Measurements from ENCODE around the gene SET.

The SET gene

GRCh38 chr9:128727640-128728248, 38.7 kb downstream of the SET start:
- Histone ChIP-seq H3K27me3 (no peaks in the 10 kb centered on the region), H3K36me3 (no peaks in the 10 kb centered on the region), H3K9me3 (no peaks in the 10 kb centered on the region), H3K4me1 (no peaks in the 10 kb centered on the region), H3K4me3 (ENCODE audit: low read depth, low read length) (no peak overlapping the region)
- TF ChIP-seq, protein P1, sequence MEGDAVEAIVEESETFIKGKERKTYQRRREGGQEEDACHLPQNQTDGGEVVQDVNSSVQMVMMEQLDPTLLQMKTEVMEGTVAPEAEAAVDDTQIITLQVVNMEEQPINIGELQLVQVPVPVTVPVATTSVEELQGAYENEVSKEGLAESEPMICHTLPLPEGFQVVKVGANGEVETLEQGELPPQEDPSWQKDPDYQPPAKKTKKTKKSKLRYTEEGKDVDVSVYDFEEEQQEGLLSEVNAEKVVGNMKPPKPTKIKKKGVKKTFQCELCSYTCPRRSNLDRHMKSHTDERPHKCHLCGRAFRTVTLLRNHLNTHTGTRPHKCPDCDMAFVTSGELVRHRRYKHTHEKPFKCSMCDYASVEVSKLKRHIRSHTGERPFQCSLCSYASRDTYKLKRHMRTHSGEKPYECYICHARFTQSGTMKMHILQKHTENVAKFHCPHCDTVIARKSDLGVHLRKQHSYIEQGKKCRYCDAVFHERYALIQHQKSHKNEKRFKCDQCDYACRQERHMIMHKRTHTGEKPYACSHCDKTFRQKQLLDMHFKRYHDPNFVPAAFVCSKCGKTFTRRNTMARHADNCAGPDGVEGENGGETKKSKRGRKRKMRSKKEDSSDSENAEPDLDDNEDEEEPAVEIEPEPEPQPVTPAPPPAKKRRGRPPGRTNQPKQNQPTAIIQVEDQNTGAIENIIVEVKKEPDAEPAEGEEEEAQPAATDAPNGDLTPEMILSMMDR (IDR thresholded peaks at IDR 0.05; ENCODE audit: low read depth, low read length) = no peak
- DNase-seq = no peak

- no peak for DNase-seq
- no peak overlapping the region for H3K4me3 ChIP-seq (ENCODE audit: low read depth, low read length)
- H3K36me3 ChIP-seq = no peaks in the 10 kb centered on the region
- H3K27me3 ChIP-seq = no peaks in the 10 kb centered on the region
- no peaks in the 10 kb centered on the region for H3K4me1 ChIP-seq
- TF ChIP-seq, protein P1 (IDR thresholded peaks at IDR 0.05; ENCODE audit: low read depth, low read length) = no peak
- H3K9me3 ChIP-seq = no peaks in the 10 kb centered on the region
Observed at GRCh38 chr9:128728298-128728697, 39.3 kb downstream of the SET start.

- Histone ChIP-seq H3K27me3 (no peaks in the 10 kb centered on the region), H3K4me1 (no peaks in the 10 kb centered on the region), H3K9me3 (no peaks in the 10 kb centered on the region), H3K4me3 (ENCODE audit: low read depth, low read length) (no peak overlapping the region), H3K36me3 (no peaks in the 10 kb centered on the region)
- DNase-seq = no peak
- TF ChIP-seq, protein P1 (IDR thresholded peaks at IDR 0.05; ENCODE audit: low read depth, low read length) = no peak
Observed at GRCh38 chr9:128729302-128729701, 40.3 kb downstream of the SET start.

DNA sequence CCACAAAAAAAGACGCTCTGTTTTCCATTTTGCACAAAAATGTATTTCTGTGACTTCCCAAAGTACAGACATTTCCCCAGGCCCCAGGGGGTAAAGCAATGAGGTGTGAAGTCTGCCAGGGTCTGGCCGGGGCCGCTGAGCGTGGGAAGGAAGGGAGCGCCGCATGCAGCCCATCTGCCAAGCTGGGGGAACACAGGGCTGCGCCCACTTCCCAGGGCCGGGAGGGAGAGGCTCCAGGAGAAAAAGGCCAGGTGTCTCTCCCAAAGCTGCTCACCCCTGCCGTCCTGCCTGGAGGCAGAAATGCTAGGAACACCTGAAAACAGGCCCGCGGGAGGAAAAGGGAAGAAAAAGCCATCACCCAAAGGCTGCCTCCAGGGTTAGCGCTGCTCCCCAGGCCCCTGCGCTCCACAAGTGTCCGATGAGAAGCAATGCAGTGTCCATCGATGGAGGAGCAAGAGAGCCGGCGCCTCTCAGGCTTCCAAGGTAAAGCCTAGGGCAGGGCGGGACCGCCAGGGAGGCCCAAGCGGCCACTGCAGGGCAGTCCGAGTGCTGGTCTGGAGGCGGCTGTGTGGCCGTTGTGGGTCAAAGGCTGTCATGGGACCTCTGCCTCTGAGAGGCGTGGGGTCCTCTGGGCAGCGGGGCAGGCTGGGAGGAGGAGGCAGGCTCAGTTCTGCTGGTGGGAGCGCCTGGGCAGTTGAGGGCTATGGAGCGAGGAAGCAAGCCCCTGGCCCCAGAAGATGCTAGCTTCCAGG, 40.9 kb downstream of the SET start:
- DNase-seq = no peak
- H3K36me3 ChIP-seq = no peaks in the 10 kb centered on the region
- H3K9me3 ChIP-seq = no peaks in the 10 kb centered on the region
- H3K4me3 ChIP-seq (ENCODE audit: low read depth, low read length) = no peak overlapping the region
- TF ChIP-seq, protein P1 (IDR thresholded peaks at IDR 0.05; ENCODE audit: low read depth, low read length) = no peak
- peaks cover under 1% of the 10 kb centered on the region; the same call in 1 of the 2 replicates for H3K4me1 ChIP-seq
- H3K27me3 ChIP-seq = no peaks in the 10 kb centered on the region

DNA sequence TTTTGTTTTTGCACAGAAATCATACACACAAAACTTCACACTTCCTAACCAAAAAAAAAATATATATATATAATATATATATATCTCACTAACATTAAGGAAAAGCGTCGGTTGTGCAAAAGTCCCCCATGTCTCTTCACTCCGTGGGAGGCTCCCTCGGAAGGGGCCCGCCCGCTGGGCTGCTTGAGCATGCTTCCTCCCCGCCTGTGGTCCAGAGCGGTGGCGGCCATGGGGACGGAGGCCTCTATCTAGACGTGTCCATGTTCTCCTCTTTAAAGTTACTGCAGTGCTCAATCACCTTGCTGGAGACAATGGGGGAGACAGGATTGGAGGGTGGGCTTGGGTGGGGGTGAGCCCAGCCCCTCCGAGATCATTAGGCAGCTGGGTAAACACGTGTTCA, 42.1 kb downstream of the SET start:
- Histone ChIP-seq H3K4me1 (peaks cover 6% of the 10 kb centered on the region), H3K36me3 (no peaks in the 10 kb centered on the region), H3K4me3 (ENCODE audit: low read depth, low read length) (no peak overlapping the region), H3K9me3 (no peaks in the 10 kb centered on the region), H3K27me3 (no peaks in the 10 kb centered on the region)
- DNase-seq = no peak
- TF ChIP-seq, protein P1 (IDR thresholded peaks at IDR 0.05; ENCODE audit: low read depth, low read length) = no peak

DNA sequence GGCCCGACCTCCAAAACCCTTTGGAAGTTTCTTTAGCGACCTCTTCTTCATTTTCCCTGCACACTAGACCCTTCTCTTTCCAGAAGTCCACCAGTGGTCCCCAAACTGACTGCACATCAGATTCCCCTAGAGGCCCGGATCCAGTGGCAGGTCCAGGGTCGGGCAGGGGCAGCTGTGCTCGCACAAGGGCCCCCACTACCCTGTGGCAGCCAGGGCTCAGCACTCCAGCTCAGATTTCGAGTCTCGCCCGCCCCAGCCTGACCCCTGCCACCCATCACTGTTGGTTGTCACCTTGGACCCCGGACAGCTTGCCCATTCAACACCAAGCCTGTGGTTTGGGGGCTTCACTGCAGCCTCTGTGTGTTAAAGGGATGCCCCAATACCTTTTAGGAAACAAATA, 42.7 kb downstream of the SET start:
- TF ChIP-seq, protein P1 (IDR thresholded peaks at IDR 0.05; ENCODE audit: low read depth, low read length) = no peak
- no peak overlapping the region for H3K4me3 ChIP-seq (ENCODE audit: low read depth, low read length)

More for the DNA sequence above, 42.7 kb downstream of the SET start:
- H3K27me3 ChIP-seq = no peaks in the 10 kb centered on the region
- H3K9me3 ChIP-seq = no peaks in the 10 kb centered on the region
- DNase-seq = no peak
- no peaks in the 10 kb centered on the region for H3K36me3 ChIP-seq
- H3K4me1 ChIP-seq = peaks cover 6% of the 10 kb centered on the region
